RPMI8226 (cell line): ENCODE results near the gene MSANTD3.
"Not testable (repeated sequence)": the region's sequence is repeated elsewhere in the genome, so short reads cannot be mapped to it uniquely, and the experiment has no call there.

Experiments
- DNase-seq: peaks from one replicate; pipeline ENCODE4 v3.0.0-alpha.2; 2015

The MSANTD3 gene, protein sequence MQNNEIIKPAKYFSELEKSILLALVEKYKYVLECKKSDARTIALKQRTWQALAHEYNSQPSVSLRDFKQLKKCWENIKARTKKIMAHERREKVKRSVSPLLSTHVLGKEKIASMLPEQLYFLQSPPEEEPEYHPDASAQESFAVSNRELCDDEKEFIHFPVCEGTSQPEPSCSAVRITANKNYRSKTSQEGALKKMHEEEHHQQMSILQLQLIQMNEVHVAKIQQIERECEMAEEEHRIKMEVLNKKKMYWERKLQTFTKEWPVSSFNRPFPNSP

GRCh38 chr9:100426530-100427365 is at the start of gene MSANTD3:
MSANTD3 (plus strand) TSS chr9:100427143; CDS start chr9:100441939, 14,796 bp downstream.
- peak; percentile 65 for DNase-seq

DNA sequence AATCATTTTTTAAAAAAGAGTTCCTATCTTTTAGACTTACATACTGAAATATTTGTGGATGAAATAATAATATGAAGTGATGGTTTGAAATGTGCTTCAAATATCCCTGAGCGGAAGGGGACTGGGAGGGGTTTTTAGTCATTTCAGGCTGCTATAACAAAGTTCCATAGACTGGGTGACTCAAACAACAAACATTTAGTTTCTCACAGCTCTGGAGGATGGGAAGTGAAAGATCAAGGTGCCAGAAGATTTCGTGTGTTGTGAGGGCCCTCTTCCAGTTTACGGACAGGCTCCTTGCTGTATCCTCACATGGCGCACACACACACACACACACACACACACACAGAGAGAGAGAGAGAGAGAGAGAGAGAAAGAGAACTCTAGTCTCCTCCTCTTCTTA is 47.1 kb upstream of the MSANTD3 start:
- no peak for DNase-seq

- DNase-seq, result not testable (repeated sequence)
Observed at GRCh38 chr9:100392989-100393388, 34.0 kb upstream of the MSANTD3 start.

GRCh38 chr9:100394032-100394695 is 32.8 kb upstream of the MSANTD3 start:
- DNase-seq, result no peak

- no peak for DNase-seq
Observed at GRCh38 chr9:100394816-100395215, 32.1 kb upstream of the MSANTD3 start.

DNA sequence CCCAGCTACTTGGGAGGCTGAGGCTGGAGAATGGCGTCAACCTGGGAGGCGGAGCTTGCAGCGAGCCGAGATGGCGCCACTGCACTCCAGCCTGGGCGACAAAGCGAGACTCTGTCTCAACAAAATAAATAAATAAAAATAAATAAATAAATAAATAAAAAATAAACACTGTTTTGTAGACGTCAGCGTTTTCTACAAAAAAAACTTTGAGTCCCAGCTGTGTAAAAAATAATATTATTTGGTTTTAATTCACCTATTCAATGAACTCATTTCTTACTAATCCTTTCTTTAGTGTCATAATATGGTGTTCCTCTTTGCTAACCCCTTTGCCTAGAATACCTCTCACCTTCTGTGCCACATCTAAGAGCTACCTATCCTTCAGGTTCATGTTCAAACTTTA is 30.2 kb upstream of the MSANTD3 start:
- no peak for DNase-seq

DNA sequence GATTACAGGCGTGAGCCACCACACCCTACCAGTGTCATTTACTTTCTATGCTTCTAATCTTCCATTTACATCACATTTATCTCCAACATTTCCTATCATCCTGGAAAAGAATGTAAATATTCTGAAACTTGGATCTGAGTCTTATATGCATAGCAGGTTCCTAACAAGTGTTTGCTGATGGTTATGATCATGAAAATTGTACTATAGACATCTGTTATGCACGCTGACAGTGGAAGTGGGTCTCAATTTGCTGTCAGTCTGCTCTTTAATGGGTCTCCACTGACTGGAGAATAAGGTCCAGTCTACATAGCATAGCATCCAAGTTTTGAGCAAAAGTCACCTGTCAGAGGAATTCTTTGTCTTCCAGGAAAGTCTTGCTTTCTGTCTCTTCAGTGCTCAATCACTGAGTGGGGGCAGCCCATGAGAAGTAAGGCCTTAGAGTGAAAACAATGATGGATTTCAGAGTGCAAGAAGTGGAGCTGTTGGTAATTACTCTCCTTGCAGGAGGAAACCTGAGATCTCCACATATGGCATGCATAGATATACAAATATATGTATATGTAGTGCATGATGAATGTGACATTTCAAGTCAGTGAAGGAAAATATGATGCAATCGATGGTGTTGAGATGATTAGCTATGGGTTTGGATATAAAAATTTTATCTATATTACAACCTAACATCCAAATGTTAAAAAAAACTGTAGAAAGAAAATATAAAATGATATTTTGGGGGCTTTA is 29.2 kb upstream of the MSANTD3 start:
- no peak for DNase-seq

DNA sequence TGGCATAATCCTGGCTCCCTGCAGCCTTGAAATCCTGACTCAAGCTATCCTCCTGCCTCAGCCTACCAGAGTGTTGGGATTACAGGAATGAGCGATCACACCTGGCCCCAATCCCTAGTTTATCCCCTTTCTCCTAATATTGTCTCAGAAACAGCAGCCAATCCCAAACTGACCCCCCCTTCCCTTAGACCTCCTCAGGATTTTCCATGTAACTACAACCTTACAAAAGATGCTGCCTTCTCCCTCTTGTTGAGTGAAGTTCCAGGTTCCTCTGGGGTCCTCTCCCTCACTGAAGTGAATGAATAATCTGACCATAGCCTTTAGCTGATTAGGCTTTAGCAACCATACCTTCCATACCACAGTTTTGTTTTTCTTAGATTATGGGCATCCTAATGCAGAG is 25.9 kb upstream of the MSANTD3 start:
- DNase-seq, result no peak

DNA sequence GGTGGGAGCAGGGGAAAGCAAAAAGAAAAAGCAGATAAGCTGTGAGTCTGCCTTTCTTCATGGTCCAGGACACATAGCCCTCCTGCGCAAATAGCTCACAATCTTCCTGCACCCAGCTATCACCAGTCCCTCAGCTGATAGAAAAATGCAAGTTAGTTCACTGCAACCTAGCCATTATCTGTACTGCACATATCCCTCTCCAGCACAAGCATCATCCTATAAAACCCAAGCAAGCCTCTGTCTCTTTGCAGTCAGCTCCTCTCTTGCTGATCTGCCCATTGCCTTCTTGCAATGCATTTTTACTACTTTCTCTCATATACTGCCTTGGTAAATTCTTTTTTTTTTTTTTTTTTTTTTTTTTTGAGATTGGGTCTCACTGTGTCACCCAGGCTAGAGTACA is 20.0 kb upstream of the MSANTD3 start:
- DNase-seq, result no peak

DNA sequence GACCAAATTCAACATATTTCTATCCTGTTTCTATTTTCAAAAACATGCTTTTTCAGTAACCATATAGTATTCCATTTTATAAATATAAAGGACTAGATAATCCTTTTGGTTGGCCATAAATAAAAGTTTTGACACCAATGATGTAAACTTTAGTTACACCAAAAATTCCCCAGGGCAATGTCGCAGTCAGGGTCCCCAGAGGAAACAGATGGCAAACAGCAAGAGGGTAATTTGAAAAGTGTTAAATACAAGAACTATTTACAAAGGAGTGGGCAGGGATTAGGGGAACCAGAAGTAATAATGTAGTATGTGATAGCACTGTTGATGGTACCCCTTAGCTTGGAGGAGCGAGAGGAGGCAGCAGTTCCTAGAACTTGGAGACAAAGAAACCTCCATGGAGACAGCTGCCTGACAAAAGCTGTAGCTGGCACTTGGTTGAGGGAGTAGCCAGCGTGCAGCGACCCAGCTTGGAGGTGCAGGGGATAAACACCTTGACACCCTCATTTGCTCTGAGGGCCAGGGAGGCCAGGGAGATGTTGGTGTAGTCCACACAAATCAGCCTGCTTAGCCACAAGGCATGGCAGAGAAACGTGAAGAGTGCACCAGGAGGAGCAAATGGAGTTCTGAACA is 18.3 kb upstream of the MSANTD3 start:
- DNase-seq, result no peak

GRCh38 chr9:100409176-100409556 is 17.8 kb upstream of the MSANTD3 start:
- DNase-seq, result no peak

DNA sequence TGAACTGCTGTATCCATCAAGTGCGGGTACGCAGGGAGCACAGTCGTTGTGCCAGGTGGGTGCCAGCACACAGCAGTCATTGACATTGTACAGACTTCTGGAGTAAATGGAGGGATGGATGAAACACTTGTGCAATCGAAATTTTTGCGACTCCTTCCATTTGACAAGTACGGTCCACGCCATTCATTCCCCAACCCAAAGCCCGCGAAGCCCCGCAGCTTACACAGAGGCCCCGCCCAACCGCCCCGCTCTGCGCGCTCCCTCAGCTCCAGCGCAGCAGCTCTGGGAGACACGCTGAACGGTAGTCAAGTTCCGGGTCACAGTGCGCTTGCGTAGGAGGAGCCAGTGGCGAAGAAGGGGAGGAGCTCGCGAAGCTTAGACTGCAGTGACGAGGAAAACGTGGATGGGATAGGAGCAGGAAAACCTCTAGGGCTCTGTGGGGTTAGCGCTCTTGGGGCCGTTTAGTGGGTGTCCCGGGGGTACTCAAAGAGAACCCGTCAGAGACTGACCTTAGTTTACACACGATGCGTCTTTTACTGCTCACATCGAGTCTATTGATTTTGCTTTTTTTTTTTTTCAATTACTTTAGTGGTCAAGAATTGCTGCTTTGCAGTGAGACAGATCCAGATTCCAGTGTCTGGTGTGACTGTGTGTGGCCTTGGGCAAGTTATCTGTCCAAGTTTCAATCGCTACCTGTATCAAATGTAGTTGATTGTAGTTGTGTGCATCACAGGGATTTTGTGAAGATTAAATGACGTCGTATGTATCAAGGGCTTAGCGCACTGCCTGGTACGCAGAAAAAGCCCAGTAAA is 15.3 kb upstream of the MSANTD3 start:
- DNase-seq, result peak; percentile 86

DNA sequence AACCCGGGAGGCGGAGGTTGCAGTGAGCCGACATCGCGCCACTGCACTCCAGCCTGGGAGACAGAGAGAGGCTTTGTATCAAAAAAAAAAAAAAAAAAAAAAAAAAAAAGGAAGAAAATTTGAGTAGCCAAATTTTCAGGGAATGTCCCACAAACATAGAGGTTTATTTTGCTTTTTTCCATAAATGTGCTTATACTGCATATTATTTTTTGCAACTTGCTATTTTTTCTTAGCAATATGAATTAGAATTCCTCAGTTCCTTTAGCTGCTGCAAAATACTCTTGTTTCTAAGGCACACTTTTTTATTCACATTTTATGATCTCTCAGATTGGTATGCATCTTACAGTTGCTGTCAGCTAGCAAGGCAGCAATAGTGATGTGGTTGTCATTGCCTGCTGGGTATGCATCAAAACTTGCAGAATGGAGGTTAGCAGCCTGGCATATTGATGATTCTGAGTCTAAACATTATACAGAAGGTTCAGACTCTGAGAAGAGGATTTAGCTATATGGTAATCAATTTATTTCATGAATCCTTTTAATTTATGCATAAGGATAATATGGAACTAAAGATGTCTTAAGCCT is 13.0 kb upstream of the MSANTD3 start:
- DNase-seq, result no peak

GRCh38 chr9:100417815-100418214 is 9.1 kb upstream of the MSANTD3 start:
- DNase-seq, result no peak

GRCh38 chr9:100419166-100419565 is 7.8 kb upstream of the MSANTD3 start:
- DNase-seq, result no peak

- not testable (repeated sequence) for DNase-seq
Observed at GRCh38 chr9:100421116-100421515, 5.8 kb upstream of the MSANTD3 start.

- DNase-seq, result no peak
Observed at GRCh38 chr9:100425758-100426157, 1.2 kb upstream of the MSANTD3 start.

DNA sequence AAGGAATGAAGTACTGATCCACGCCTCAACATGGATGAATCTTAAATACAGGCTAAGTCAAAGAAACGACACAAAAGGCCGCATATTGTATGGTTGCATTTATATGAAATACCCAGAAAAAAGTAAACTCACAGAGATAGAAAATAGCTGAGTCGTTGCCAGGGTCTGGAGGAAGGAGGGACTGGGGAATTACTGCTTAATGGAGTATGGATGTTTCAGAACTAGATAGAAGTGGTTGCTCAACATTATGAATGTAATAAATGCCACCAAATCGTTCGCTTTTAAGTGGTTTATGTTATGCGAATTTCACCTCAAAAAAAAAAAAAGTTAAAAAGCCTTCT is 784 bp upstream of the MSANTD3 start:
- DNase-seq, result no peak

DNA sequence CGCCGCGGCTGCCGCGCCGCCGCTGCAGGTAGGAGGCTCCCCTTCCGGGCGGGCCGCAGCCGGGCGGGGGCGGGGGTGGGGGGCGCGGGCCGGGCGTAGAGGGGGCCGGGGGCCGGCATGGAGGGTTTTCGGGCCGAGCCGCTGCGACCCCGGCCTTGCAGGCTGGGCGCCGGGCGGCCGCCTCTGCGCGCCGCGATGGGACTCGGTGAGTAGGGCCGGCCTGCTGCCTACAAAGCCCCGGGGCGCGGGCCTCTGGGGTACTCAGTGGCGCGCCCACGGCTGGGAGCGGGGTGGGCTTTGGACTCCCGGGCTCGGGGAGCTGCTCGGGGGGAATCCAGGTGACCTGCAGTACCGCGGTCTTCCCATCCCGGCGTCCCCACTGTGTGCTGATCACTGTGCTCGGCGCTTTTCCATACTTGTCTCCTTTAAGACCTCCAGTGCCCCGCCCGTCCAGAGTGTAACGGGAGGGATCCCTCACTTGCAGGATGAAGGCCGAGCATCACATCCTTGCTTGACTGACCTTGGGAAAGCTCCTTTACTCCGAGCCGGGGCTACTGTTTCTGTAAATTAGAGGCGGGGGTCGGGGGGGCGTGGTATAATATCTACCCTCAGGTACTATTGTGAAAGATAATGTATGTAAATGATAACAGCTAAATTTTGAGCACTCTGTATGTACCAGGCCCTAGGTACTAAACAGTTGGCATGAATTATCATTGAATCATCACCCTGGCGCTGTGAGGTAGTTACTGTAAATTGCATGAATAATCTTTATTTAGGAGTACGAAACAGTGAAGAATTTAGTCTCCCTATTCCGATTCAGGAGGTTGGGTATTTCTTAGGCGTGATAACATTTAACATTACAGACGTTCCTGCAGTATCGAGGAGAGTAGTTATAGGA is 672 bp downstream of the MSANTD3 start:
- DNase-seq, result peak; percentile 25
